Lower leg skin (tissue), 4 donors: ENCODE data around the gene PIR. TPM values are rescaled to one million over a fixed set of nuclear protein-coding genes. Genes with fewer than 3 reads are reported as not detected.

Experiments
- DNase-seq, 2 donors: peaks; one replicate each; pipeline ENCODE4 v3.0.0-alpha.2; 2019; ENCODE audit warnings: low spot score in 2 of 2
- H3K4me3 ChIP-seq: fragments of 200-600 bp; sonication (generic); 2 replicates; pipeline ENCODE4 v1.5.1; 2017; ENCODE audit warnings: mild to moderate bottlenecking, low read depth; ENCODE audit not compliant: poor library complexity, severe bottlenecking
- CTCF ChIP-seq, 3 donors: fragments of 450-650 bp; IDR thresholded peaks; one replicate each; pipeline ENCODE4 v1.5.1; 2016; ENCODE audit warnings: antibody characterized with exemption in 3 of 3, mild to moderate bottlenecking in 3 of 3, moderate library complexity in 2 of 3
- POLR2A ChIP-seq, 2 donors: fragments of 450-650 bp; IDR thresholded peaks; one replicate each; pipeline ENCODE4 v1.6.1; 2016 to 2017; ENCODE audit warnings: antibody characterized with exemption in 2 of 2, mild to moderate bottlenecking in 1 of 2, moderate library complexity in 1 of 2
- WGBS, 2 donors: methylation state at CpG; one replicate each; pipeline ENCODE4 v1.1.5; 2018; 5-methylcytosine and 5-hydroxymethylcytosine counted together
- intact Hi-C: fragments of 100-400 bp; cut with DNase I; formaldehyde crosslinking; loops from one replicate; pipeline ENCODE4 v1.15.0; 2023; ENCODE audit warnings: low total_unique reads
- total RNA-seq, 4 donors: library from RNA; depleted of rRNA; stranded (reverse); fragments of >200 nt; gene quantifications; one replicate each; pipeline ENCODE4 v1.1.0, GENCODE V29; 2016

Gene PIR
- total RNA-seq, 4 donors from 2014 or later: 6.3 to 18.0 (median 12.1) TPM

DNA sequence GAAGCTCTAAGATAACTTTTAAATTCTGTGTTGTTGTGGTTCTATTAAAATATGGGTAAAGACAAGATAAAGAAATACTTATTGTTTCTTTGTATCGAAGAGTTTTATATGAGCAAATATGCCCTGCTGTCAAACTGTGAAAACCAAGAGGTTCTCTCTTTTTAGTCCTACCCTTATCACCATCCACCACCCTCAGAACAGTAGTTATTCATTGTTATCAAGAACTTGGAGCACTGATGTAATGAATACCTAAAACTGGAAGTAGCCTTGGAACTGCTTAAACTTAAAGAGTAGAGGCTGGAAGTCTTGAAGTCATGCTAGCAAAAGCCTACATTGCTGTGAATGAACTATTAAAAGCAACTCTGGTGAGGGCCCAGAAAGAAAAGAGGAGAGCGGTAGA, 9.2 kb downstream of the PIR start:
- 90 to 92% methylated on average over 2 of the region's 2 CpGs for WGBS, 2 donors
- intact Hi-C loops: loop anchor here (5.0 kb wide), 1 partner anchor 283 kb away; no protein-coding TSS in a partner anchor
- no peak for DNase-seq
- TF ChIP-seq POLR2A (IDR thresholded peaks at IDR 0.05) (no peak), CTCF (IDR thresholded peaks at IDR 0.05) (no peak)
- no peak overlapping the region for H3K4me3 ChIP-seq

GRCh38 chrX:15475486-15475885, 17.6 kb downstream of the PIR start:
- intact Hi-C loops: no loop called here
- WGBS, 2 donors: 61% methylated on average over 4 of the region's 4 CpGs
- H3K4me3 ChIP-seq: no peak overlapping the region
- TF ChIP-seq POLR2A (IDR thresholded peaks at IDR 0.05): no peak
- no peak for TF ChIP-seq CTCF (IDR thresholded peaks at IDR 0.05)
- no peak for DNase-seq

DNA sequence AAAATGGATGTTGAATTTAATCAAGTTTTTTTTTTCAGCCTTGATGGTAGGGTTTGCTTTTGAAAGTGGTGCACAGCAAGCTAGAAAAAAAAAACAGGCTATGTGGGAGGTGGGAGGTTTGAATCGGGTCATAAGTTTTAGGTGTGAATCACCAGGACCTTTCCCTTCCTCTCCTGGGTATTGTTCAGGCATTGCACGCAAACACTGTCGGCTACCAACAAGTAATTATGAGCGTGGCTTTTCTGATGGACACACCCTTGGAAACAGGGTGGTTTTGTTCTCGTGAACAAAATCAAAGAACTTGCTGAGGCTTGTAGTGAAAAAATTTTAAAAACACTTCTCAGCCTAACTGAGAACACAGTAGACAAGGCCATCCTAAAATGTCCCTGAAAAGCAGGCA, 18.1 kb downstream of the PIR start:
- WGBS, 2 donors: 26% methylated on average over 5 of the region's 5 CpGs
- H3K4me3 ChIP-seq: no peak overlapping the region
- no peak for DNase-seq
- no peak for TF ChIP-seq POLR2A (IDR thresholded peaks at IDR 0.05)
- no peak for TF ChIP-seq CTCF (IDR thresholded peaks at IDR 0.05)
- intact Hi-C loops: no loop called here

- no peak for DNase-seq
- WGBS, 2 donors: 71 to 89% methylated on average over 4 of the region's 4 CpGs
- TF ChIP-seq POLR2A (IDR thresholded peaks at IDR 0.05) (no peak), CTCF (IDR thresholded peaks at IDR 0.05) (no peak)
- H3K4me3 ChIP-seq: no peak overlapping the region
- intact Hi-C loops: no loop called here
Measured at GRCh38 chrX:15474028-15474427, 19.1 kb downstream of the PIR start.

GRCh38 chrX:15472531-15472930, 20.6 kb downstream of the PIR start:
- TF ChIP-seq POLR2A (IDR thresholded peaks at IDR 0.05) (no peak), CTCF (IDR thresholded peaks at IDR 0.05) (no peak)
- intact Hi-C loops: no loop called here
- no peak for DNase-seq
- no peak overlapping the region for H3K4me3 ChIP-seq

- 9 to 22% methylated on average over 3 of the region's 3 CpGs for WGBS, 2 donors
- intact Hi-C loops: no loop called here
- DNase-seq: peak; percentile 67 to 92
- no peak overlapping the region for H3K4me3 ChIP-seq
- TF ChIP-seq CTCF (IDR thresholded peaks at IDR 0.05) (no peak), POLR2A (IDR thresholded peaks at IDR 0.05) (no peak)
Measured at GRCh38 chrX:15471028-15471427, 22.1 kb downstream of the PIR start.
